K562 (cell line): ENCODE results near the gene SLC44A5. TPM values are rescaled to one million over a fixed set of nuclear protein-coding genes. Genes with fewer than 3 reads are reported as not detected.

Experiments
- ATAC-seq: fragments of 200-7000 bp; cut with Tn5 transposase; 3 replicates; pipeline ENCODE4 v1.9.1; 2020; ENCODE audit warnings: moderate library complexity
- BruUV-seq: library from RNA; stranded (reverse); fragments of 400-500 nt; replicated peaks from 2 replicates; lab custom pipeline; 2021; lab: Mats Ljungman, UMichigan
- CTCF ChIA-PET: fragments of 300-600 bp; formaldehyde crosslinking; extraction: SDS; loops from one replicate; lab custom pipeline; 2021; ENCODE audit warnings: low intra/inter-chr PET ratio; lab: Yijun Ruan, JAX
- POLR2A ChIA-PET: fragments of 300-600, 350-650 bp; sonication (Branson Sonifier 250); formaldehyde crosslinking; extraction: SDS; loops from one replicate; lab custom pipeline; 2021; ENCODE audit warnings: antibody characterized with exemption, inconsistent platforms; lab: Yijun Ruan, JAX
- DNase-seq, 4 experiments: peaks; one replicate each; pipeline versions ENCODE4 v3.0.0 to v3.0.0-alpha.2; 2011 to 2018; ENCODE audit warnings: low spot score in 3 of 4, mixed read lengths in 3 of 4; ENCODE audit errors: extremely low read depth in 1 of 4
- FAIRE-seq: peaks from 2 replicates; lab custom pipeline; 2011; peaks lifted over from hg19 to GRCh38; lab: Jason Lieb, UNC
- H2AFZ ChIP-seq: 2 replicates; pipeline ENCODE4 v1.6.0; 2011; ENCODE audit warnings: low read depth, low read length, control low read depth, inconsistent platforms
- H3K27ac ChIP-seq: fragments of 200-600 bp; 3 replicates; pipeline ENCODE4 v1.8.0; 2011; ENCODE audit warnings: low read depth, mild to moderate bottlenecking, control low read depth, inconsistent platforms, low read length, moderate library complexity, mixed read lengths; ENCODE audit errors: extremely low read depth
- H3K27me3 ChIP-seq, 2 experiments: fragments of 300-600 bp in 1 of 2; 2 replicates in 1 of 2; 3 replicates in 1 of 2; pipeline versions ENCODE4 v1.6.0 to v1.8.0; 2011; ENCODE audit warnings: inconsistent platforms in 2 of 2, low read length in 2 of 2, mild to moderate bottlenecking in 1 of 2, mixed read lengths in 1 of 2, moderate library complexity in 1 of 2; ENCODE audit not compliant: control insufficient read depth in 2 of 2, insufficient read depth in 2 of 2
- H3K36me3 ChIP-seq: fragments of 300-600 bp; 3 replicates; pipeline ENCODE4 v1.8.0; 2011; ENCODE audit warnings: mild to moderate bottlenecking, low read length, inconsistent platforms; ENCODE audit not compliant: control insufficient read depth, insufficient read depth
- H3K4me1 ChIP-seq, 2 experiments: fragments of 200-600 bp in 1 of 2; replicated peaks in 1 of 2; 2 replicates in 1 of 2; 3 replicates in 1 of 2; pipeline versions ENCODE4 v1.5.1 to v1.8.0; 2011; ENCODE audit warnings: inconsistent platforms in 2 of 2, low read length in 2 of 2, mild to moderate bottlenecking in 1 of 2, mixed read lengths in 1 of 2, moderate library complexity in 1 of 2; ENCODE audit not compliant: control insufficient read depth in 2 of 2, insufficient read depth in 2 of 2
- H3K4me2 ChIP-seq: 2 replicates; pipeline ENCODE4 v1.6.1; 2011; ENCODE audit warnings: low read length, control low read depth, inconsistent platforms, mixed read lengths; ENCODE audit not compliant: insufficient read depth
- H3K4me3 ChIP-seq: fragments of 200-600 bp; sonication (generic), shearing (Covaris generic); 2 replicates; pipeline ENCODE4 v1.5.1; 2016; ENCODE audit warnings: control low read depth, inconsistent platforms
- H3K79me2 ChIP-seq: fragments of 200-600 bp; 3 replicates; pipeline ENCODE4 v1.8.0; 2011; ENCODE audit warnings: low read length, inconsistent platforms; ENCODE audit not compliant: control insufficient read depth, insufficient read depth
- H3K9ac ChIP-seq, 2 experiments: 2 replicates each; pipeline versions ENCODE4 v1.6.0 to v1.6.1; 2011; ENCODE audit warnings: low read depth in 2 of 2, low read length in 2 of 2, control low read depth in 1 of 2, inconsistent platforms in 1 of 2, mild to moderate bottlenecking in 1 of 2, mixed read lengths in 1 of 2; ENCODE audit not compliant: insufficient read depth in 1 of 2
- H3K9me1 ChIP-seq: one replicate; pipeline ENCODE4 v1.6.0; 2011; ENCODE audit warnings: inconsistent platforms, mild to moderate bottlenecking, low read length, moderate library complexity; ENCODE audit not compliant: control insufficient read depth, insufficient read depth
- H3K9me3 ChIP-seq: replicated peaks from 2 replicates; pipeline ENCODE4 v1.5.1; 2011; ENCODE audit warnings: low read depth, low read length, inconsistent platforms; ENCODE audit not compliant: control insufficient read depth, insufficient read depth
- H4K20me1 ChIP-seq: replicated peaks from 2 replicates; pipeline ENCODE4 v1.6.1; 2011; ENCODE audit warnings: low read length, inconsistent platforms, mixed read lengths; ENCODE audit not compliant: control insufficient read depth, insufficient read depth
- CEBPG ChIP-seq, 3 experiments: fragments of 200-800 bp in 1 of 3; sonication (Bioruptor generic) in 1 of 3; sonication (generic) in 1 of 3; formaldehyde crosslinking in 1 of 3; IDR thresholded peaks in 2 of 3; conservative IDR thresholded peaks in 1 of 3; 2 replicates each; pipeline versions ENCODE4 v1.6.1 to v1.8.0; 2016 to 2022; ENCODE audit warnings: missing compliant biosample characterization in 2 of 3, missing genetic modification characterization in 2 of 3, mild to moderate bottlenecking in 1 of 3, missing genetic modification reagents in 1 of 3
- MAFG ChIP-seq: fragments of 450-650 bp; conservative IDR thresholded peaks from 2 replicates; pipeline ENCODE4 v1.6.1; 2016; ENCODE audit warnings: missing genetic modification characterization, missing compliant biosample characterization
- in situ Hi-C: fragments of 300-500 bp; cut with MboI; formaldehyde crosslinking; loops from 4 replicates; pipeline ENCODE4 v1.15.0; 2018; ENCODE audit warnings: inconsistent platforms, mixed read lengths
- intact Hi-C: fragments of 100-400 bp; cut with micrococcal nuclease; formaldehyde crosslinking; loops from 2 replicates; pipeline ENCODE4 v1.14.2; 2022
- polyA plus RNA-seq, 8 experiments: library from polyadenylated mRNA; depleted of rRNA in 4 of 8; stranded (reverse) in 5 of 8; unstranded in 3 of 8; fragments of >200 nt; fragmentation: Nextera tagmentation in 2 of 8; fragmentation: Illumina TruSeq in 1 of 8; extraction: Ambion mirVana in 2 of 8; extraction: Trizol in 1 of 8; gene quantifications; 2 replicates each; pipeline versions ENCODE4 v1.2.1 to v1.2.3, GENCODE V29; 2011 to 2014; ENCODE audit warnings: inconsistent platforms in 1 of 8, missing spikeins in 1 of 8
- total RNA-seq, 7 experiments: library from RNA; depleted of rRNA in 6 of 7; stranded (reverse); fragments of >200 nt in 6 of 7; fragmentation: Illumina TruSeq in 2 of 7; extraction: Trizol in 2 of 7; gene quantifications; 2 replicates each; pipeline versions ENCODE4 v1.2.1 to v1.2.3, GENCODE V29; 2011 to 2021; ENCODE audit warnings: low replicate concordance in 1 of 7

The SLC44A5 gene
- total and polyA plus RNA-seq, 9 of the 15 experiments (the other 6 are each of a cell fraction or from before 2014, with no cell fraction given) = 1.2 to 10.1 (median 3.2) TPM

- H3K27me3 ChIP-seq = peaks cover 6 to 26% of the 10 kb centered on the region in 2 experiments; a peak in 3 of 5 replicates
- H3K9ac ChIP-seq = no peak overlapping the region
- TF ChIP-seq MAFG (tag) (no peak), CEBPG (CRISPR knock-in tag; IDR thresholded peaks at IDR 0.05) (no peak), CEBPG (tag; conservative IDR thresholded peaks at IDR 0.05 in 1 of 2, IDR thresholded peaks at IDR 0.05 in 1 of 2) (0 out of 4 replicates have a peak, but pooled peaks of 1 of the 2 experiments have one; percentile 26)
- ChIA-PET CTCF (no interaction called here), POLR2A (no interaction called here)
- ATAC-seq = no peak
- no peaks in the 10 kb centered on the region for H3K9me3 ChIP-seq
- peaks cover 8 to 23% of the 10 kb centered on the region in 2 experiments; a peak in 4 of 5 replicates for H3K4me1 ChIP-seq
- H3K36me3 ChIP-seq = no peaks in the 10 kb centered on the region
- no peak for FAIRE-seq
- H4K20me1 ChIP-seq = peaks cover 8% of the 10 kb centered on the region; the same call in 1 of the 2 replicates
- intact Hi-C loops = loop anchor here (5.0 kb wide), 1 partner anchor 351 kb away; no protein-coding TSS in a partner anchor
- no peak overlapping the region for H3K4me3 ChIP-seq
- DNase-seq = no peak
- H2AFZ ChIP-seq = no peak overlapping the region
- H3K27ac ChIP-seq = no peak overlapping the region
- H3K9me1 ChIP-seq = no peaks in the 10 kb centered on the region
- H3K4me2 ChIP-seq = no peak overlapping the region
- no peaks in the 10 kb centered on the region for H3K79me2 ChIP-seq
- in situ Hi-C loops = no loop called here
- BruUV-seq = no TSS peak
Observed at GRCh38 chr1:75618382-75618781, 7.5 kb upstream of the SLC44A5 start.
